Fibroblast of the conjunctiva (primary cell): ENCODE data around the gene MEG3.

Source experiments
- DNase-seq: peaks from one replicate; pipeline ENCODE4 v3.0.0-alpha.2; 2010; ENCODE audit warnings: low read depth

MEG3 gene

DNA sequence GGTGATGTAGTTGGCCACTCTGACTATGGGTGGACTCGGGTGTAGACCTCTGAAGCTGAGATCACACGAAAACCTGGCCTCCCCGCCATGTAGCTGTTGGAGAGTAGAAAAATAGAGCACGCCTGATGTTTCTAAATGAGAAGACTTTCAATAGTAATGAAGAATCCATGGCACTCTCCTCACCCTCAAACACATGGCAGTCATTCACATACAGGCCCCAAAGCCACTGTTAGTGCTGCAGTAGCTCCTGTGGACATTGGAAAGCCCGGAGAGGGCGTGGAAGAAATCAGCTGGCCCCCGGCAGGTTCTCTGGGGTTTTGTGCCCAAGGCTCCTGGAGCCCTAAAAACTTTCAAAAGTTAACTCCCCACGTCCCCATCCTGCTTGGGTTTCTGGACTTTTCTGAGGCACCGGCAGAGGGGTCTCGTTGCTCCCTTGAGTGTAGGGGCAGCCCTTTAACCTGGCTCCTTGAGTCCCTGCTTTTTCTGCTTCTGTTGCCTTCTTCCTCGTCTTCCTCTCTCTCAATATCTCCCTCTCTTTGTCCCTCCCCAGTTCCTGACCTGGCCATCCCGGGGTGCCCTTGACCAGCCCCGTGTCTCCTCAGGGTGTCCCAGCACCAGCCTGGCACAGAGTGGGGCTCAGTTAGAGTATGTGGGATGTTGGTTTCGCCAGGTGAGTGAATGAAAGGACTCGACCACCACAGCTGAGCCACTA lies 8.3 kb downstream of the MEG3 start:
- no peak for DNase-seq

DNA sequence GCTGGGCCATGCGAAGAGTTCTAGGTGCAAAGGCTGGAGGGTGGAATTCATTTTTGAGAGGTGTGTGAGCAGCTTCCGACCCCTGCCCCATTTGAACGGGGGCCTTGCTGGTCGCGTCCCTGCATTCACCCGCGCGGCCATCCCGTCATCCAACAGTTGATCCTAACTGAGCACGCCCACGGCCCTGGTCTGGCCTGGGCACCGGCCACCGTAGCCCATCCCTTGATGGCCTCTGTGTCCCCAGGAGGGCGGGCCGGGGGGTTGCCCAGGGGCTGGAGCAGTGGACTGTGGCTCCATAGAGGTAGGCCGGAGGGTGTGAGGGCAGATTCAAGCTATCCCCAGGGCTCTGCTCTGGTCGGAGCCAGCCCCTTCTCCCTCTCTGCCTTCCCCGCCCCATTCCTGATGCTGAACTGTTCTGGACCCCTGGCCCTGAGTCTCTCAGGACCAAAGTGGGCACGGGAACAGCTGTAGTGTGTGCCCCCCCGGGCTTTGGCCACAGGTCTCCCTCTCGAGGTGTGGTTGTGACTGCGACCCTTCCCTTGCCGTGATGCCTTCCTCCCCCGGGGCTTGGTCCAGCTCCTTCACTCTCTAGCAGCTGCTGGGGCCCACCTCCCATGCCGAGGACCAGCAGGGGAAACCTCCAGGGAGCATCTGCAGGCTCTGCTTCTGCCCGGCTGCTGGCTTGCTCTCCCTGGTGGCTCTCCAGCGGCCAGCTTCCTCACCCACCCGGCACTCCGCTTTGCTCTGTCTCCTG lies 9.1 kb downstream of the MEG3 start:
- DNase-seq = no peak

DNA sequence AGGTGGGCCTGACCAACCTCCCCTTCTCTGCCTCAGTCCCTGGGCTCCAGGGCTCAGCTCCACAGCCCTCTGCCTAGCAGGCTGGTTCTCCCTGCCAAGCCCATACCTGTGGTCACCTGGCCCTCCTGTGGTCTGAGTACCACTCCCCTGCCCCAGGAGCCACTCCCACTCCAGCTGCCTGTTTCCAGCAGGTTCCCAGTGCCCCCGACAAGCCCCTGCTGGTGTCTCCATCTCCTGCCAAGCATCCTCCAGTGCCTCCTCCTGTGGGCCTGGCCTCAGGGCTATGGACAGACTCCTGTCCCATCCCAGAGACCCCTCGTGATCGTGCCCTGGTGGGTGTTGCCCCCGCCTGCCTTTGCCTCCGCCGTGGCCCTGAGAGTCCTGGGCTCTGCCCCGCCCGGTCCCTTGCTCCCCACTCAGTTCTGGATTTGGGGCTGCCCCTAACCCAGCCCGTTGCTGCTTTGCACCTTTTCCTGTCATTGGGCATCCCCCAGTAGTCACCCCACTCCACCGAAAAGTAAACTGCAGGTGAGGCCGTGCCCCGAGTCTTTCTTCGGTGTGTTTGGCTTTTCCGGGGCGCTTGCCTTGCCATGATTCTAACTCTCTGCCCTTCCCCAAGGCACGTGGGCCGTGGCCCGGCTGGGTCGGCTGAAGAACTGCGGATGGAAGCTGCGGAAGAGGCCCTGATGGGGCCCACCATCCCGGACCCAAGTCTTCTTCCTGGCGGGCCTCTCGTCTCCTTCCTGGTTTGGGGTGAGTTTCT lies 9.8 kb downstream of the MEG3 start:
- no peak for DNase-seq

DNA sequence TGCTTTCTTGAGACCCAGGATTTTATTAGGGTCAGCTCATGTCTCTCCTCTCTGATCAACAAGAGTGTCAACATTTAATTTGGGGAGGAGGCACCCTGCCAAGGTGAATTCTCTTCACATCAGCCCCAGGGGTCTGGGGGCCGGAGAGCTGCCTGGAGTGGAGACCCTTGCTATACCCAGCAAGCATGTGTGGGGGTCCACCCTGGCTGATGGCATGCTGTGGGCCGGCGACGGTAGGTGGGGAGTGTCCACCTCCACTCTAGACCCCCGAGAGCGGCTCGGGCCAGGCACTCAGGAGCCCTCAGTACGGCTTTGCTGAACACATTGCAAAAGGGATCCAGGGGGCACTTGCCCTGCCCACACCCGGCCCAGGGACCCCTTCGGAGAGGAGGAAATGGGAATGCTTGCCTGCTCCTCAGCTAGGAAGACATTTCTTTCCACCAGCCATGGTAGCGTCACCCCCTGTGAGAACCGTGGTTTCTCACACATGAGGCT lies 10.4 kb downstream of the MEG3 start:
- no peak for DNase-seq

DNA sequence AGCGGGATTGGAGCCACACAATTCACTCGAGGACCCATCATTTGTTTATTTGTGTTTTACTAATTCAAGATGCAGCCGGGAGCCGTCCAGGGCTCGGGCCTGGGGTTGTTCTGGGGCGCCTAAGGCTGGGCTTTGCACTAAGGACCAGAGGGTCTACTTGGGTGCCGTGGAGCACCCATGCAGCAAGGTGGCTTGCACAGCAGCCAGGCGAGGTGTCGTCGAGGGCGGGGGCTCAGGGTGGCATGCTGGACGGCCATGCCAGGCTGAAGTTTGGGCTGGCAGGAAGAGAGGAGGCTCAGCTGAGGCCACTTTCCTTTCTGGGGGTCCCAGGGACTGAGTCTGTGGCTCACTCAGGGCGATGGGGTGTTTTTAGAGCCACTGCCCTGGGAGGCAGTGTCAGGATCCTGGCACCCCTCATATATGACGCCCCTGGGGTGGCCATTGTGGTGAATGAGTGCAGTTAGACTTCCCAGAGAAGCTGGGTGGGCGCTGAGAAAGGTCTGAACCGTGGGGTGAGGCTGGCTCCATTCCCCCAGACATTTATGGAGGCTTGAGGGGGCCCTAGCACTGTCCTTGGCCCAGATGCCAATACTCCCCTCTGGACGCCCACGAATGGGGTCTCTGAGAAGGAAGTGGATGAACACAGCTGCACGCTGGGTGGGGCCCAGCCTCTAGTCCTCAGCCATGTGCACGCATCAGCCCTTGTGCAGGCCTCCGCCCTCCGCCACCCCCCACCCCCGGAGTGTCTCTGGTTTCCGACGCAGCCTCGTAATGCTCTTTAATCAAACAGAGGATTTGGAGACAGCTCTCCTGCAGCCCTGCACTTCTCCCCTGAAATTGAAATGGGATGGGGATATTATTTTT lies 11.3 kb downstream of the MEG3 start:
- no peak for DNase-seq

DNA sequence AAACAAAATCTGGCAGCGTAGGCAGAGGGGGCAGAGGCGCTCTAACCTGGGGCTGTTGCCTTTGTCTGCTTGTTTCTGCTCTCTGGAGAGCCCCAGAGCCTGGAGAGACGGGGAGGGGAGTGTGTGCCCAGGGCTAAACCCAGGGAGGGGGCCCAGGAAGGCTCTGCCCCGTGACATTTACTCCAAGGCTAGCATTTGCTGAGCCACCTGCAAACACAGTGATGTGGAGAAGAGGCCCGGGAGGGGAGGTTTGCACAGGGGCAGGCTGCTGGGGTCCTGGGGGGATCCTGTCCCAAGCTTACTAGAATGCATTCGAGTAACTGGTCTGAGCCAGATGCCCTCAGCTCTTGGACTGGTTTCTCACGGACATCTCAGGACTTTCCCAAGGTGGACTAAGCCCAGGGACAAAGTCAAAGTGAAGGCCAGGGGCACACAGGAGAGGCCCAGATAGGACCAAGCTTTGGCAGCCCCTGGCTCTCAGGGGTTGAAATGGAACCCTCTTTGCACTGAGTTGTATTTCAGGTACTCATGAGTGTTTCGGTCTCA lies 12.0 kb downstream of the MEG3 start:
- DNase-seq = no peak

DNA sequence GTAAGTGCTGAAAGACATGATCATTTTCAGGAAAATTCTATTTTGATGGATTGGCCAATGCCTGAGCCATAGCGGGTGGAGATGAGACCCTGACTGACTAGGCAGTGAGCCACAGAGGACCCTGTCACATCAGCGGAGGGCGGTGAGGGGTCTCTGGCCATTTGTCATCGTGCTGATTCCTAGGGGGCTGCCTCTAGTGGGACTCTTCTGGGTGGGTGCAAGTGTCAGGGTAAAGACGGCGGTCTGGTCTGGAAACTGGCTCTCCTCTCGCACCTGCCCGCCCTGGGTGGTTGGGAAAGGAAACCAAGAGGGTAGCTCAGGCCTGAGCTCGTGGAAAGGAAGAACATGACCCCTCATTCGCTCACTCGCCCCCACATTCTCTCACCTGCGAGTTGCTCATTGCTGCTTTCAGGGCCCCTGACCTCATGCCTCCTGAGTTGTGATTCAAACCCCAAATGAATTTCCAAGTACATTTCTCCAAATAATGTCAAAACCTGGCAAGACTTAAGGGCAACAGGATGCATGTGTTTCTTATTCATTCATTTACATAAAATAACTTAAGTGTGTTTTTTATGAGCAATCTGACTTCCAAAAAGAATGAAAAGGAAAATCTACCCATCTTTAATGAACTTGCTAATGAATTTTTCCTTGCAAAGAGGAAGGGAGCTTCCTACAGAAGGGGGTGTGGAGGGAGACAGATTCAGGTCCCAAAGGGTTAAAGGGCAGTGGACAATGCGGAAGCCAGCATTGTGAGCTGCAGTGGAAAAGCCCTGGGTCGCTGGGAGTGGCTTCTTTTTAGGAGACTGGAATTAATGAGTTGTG lies 12.8 kb downstream of the MEG3 start:
- no peak for DNase-seq

DNA sequence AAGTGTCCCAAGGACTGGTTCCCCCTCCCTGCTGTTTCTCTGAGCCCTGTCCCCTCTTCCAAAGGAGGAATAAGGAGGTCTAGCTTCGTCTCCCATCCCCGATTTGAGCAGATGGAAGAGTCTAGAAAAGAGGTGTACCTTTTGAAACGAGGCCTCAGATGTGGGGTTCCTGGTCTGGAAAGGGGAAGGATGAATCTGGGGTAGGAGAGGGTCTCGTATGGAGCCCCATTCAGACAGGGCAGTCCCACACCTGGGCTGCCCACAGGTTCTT lies 13.3 kb downstream of the MEG3 start:
- no peak for DNase-seq

DNA sequence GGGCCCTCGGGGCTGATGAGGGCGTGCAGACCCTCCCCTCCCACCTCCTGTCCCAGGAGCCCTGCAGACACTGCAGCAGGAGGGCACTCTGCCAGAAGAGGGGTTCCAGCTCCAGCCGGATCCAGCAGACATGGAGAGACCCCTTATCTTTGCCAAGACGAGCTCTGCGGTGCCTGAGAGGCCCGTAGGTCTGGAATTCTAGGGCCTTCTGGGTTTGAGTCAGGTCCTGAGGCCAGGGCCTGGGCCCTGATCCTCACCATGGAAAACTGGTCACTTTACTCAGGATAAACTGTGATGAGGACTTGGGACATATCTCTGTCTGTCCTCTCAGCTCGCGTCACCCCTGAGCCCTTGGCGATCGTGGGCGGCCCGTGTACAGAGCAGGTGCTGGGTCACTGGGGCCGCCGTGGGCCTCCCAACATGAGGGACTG lies 13.8 kb downstream of the MEG3 start:
- no peak for DNase-seq

DNA sequence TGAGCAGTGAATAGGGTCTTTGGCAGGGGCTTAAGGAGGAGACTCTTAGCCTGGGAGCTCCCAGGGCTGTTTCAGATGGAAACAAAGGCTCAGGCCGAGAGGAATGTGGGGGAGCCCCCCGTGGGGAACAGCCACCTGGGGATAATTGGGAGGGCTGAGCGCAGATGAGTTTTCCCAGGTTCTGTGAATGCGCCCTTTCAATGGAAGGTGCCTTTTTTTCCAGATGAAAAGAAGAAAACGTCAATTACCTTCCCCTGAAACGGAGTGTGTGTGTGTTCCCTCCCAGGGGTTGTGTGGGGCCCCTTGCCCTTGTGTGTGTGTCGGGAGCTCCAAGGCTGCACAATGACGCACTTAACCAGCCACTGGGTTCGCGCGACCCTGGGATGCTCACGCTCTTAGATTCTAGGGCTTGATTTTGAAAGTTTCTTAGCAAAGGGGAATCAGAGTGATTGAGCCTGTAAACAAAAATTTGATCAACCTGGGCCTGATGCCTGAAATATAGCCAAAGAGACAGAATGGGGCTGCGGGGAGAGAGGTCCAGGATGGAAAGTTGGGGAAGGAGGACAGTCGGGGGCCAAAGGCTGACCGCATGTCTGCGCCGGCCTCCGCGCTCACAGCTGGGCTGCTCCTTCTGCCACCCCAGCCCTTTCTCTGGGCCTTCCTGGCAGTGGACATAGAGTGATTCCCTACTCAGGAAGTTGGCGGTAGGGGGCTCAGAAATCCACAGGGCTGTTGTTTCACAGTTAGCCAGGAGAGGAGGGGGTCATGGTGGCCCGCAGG lies 14.6 kb downstream of the MEG3 start:
- DNase-seq = no peak

DNA sequence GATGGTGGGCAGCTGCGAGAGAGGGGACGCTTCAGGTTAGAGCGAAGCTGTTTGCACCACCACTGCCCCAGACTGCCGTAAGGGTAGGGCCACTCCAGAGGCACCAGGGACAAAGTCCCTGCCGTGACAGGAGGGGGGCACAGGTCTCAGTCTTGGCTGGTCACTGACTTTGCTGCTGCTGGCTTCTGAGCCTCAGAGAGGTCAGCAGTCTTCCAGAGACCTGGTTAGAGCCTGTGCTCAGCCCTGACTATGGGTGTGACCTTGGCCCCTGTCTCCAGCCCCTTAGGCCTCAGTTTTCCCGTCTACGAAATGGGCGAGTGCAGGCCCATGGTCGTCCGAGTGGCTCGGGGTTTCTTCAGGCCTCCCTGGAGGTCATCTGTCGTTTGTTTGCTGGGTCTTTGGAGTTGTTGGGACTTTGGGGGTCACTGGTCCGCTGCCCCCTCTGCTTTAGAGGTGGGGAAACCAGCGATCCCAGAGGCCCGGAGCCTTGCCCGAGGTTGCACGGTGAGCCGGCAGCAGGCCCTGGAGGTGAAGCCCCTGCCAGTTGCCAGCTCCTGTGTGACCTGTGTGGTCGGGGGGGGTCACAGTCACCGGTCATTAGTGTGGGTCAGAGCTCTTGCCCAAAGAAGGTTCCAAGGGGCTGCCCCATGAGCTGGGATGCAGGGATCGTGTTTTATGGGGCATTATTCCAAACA lies 15.3 kb downstream of the MEG3 start:
- no peak for DNase-seq

DNA sequence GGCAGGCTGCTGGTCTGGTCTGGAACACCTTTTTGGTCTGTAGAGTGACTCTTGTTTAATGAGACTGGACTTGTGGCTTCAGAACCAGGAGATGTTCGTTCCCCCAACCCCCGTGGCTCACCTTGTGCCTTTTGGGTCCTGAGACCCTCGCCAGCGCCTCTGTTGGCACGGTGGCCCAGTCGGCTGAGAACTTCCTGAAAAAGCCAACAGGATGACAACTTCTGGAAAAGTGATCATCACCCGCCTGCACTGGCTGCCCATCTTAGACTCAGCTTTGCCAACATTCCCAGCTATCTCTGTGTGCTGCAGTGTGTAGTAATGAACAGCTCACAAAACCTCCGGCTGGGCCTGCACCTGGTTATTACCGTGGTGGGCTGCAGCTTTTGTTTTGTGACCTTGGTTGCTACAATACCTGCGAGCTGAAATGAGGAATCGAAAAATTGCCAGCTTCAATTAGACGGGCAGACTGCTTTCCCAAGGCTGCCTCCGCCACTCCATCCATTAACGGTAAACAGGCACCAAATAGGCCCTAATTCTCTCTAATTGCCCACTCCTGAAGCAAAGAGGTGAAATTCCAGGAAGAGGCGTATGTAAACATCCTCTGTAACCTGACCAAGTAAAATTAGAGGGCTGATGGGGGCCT lies 16.0 kb downstream of the MEG3 start:
- DNase-seq = no peak

DNA sequence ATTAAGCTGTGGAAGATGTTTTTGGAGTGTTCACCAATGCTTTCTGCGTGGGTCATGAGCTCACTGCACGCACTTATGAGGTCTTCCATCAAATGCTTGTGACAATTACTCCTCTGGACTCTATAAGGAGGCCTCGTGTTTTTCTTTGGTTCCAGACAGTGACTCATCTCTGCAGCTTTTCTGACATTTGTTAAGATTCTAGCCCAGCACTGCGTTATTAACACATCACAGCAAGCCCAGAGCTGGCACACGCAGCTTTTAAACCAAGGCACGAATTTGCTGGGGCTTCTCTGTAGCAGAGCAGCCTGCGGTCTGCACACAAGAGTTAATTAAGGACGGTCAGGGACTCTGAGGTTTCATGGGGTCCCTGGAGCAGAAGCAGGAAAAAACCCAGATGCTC lies 16.9 kb downstream of the MEG3 start:
- peak; percentile 54 for DNase-seq

DNA sequence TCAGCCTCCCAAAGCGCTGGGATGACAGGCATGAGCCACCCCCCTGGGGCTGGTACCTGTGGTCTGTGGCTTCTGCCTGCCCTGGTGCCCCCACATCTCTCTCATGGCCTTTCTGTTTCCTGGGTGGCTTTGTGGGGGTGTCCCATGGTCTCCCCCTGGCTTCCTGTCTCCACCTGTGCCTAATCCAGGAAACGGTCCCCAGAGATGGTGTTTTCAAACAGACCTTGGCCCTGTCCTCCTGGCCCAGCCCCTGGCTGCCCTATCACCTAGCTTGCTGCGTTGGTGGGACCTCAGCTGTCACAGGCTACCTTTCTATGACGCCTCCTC lies 18.1 kb downstream of the MEG3 start:
- no peak for DNase-seq

DNA sequence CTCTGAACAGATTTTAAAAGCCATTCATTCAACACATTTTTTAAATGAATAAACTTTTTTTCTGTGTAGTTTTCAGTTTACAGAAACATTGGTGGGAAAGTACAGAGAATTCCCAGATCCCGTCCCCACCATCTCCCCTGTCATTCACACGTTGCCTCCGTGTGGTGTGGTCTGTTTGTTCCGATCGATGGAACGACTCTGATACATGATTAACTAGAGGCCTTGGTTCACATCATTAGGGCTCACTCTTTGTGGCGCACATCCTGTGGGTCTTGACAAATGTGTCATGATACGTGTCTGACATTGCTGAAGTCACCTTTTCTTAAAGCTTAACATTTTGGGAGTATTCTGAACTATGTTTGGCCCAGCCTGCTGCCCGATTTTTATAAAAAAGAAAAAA lies 18.5 kb downstream of the MEG3 start:
- no peak for DNase-seq

DNA sequence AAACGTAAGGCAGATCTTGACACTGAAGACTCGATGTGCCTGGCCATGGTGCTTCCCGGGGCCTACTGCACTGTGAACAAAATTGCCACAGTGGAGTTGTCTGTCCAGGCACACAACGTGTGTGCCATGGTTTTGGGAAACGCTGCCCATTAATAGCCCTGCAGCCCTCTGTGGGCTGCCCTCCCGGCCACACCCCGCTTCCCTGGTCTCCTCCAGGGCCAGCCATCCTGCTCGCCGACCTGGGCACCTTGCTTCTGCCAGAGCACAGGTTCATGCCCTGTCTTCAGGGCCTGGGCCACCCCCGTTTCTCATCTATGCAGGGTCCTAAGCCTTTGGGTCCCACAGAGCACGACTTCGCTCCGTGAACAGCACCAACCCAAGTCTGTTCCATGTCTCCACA lies 18.9 kb downstream of the MEG3 start:
- DNase-seq = no peak

DNA sequence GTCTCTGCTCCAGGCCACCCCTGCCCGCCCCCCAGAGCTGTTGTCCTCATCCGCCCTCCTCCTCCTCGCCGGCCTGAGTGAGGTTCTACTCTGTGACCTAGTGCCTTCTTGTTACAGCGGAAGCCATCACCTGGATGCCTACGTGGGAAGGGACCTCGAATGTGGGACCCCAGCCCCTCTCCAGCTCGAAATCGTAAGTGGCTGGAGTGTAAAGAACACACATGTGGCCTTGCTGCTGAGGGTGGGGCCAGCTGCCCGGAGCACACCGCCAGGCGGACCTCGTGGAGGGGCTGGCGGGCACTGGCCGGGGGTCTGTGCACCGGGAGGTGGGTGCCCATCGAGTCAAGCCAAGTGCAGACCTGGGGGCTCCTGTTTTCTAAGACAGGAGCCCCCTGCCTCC lies 19.4 kb downstream of the MEG3 start:
- no peak for DNase-seq

DNA sequence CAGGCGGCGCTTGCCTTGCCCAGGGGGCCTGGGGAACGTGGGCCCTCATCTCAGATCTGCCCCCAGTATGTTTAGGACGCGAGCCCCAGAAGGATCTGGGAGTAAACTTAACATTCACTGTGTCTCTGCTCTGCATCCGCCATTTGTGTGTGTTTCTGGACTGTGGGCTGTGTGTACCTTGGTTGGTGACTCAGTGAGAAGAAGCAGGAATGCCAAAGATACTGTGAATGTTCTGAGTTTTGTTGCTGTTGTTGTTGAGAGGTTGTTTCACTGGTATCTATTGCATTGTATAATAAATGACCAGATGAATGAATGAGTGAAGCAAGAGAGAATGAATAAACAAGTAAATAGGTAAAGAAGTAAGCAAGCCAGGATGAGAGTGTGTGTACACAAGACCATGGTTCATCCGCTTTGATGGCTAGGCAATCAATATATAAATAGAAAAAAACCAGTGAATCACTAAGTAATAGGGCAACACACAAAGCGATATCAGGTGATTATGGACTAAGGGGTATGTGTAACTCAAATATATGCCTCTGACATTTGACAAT lies 20.5 kb downstream of the MEG3 start:
- DNase-seq = no peak
